SU-DHL-6 (cell line): ENCODE data around the gene HOXA6.

ENCODE experiments used
- H2AFZ ChIP-seq: fragments of 200-600 bp; sonication (generic); 2 replicates; pipeline ENCODE4 v1.6.1; 2014; ENCODE audit warnings: low read depth, mild to moderate bottlenecking, moderate library complexity, mixed read lengths, antibody characterized with exemption, low read length; ENCODE audit not compliant: severe bottlenecking
- H3F3A ChIP-seq: fragments of 200-600 bp; shearing (Covaris generic); 2 replicates; pipeline ENCODE4 v1.6.0; 2016; ENCODE audit warnings: antibody characterized with exemption, mild to moderate bottlenecking; ENCODE audit not compliant: insufficient read depth
- H3K27ac ChIP-seq: fragments of 200-600 bp; sonication (generic); 2 replicates; pipeline ENCODE4 v1.5.1; 2016; ENCODE audit warnings: low read depth, mild to moderate bottlenecking, low read length, moderate library complexity, mixed read lengths
- H3K27me3 ChIP-seq: fragments of 200-600 bp; sonication (generic), shearing (Covaris generic); 2 replicates; pipeline ENCODE4 v1.6.0; 2014; ENCODE audit warnings: mild to moderate bottlenecking, low read length
- H3K36me3 ChIP-seq: fragments of 200-600 bp; sonication (generic); 2 replicates; pipeline ENCODE4 v1.6.1; 2014; ENCODE audit warnings: mild to moderate bottlenecking, low read length, mixed read lengths
- H3K4me2 ChIP-seq: fragments of 300-600, 200-600 bp; shearing (Covaris generic), sonication (generic); 2 replicates; pipeline ENCODE4 v1.6.0; 2014; ENCODE audit warnings: low read length, low read depth, mild to moderate bottlenecking; ENCODE audit not compliant: poor library complexity, severe bottlenecking
- H3K4me3 ChIP-seq: fragments of 200-600 bp; sonication (generic); 2 replicates; pipeline ENCODE4 v1.5.1; 2014; ENCODE audit warnings: antibody characterized with exemption, low read length, mild to moderate bottlenecking, mixed read lengths; ENCODE audit not compliant: insufficient read depth, poor library complexity, severe bottlenecking
- H3K79me2 ChIP-seq: fragments of 200-600 bp; sonication (generic); 2 replicates; pipeline ENCODE4 v1.6.1; 2014; ENCODE audit warnings: mild to moderate bottlenecking, low read length, moderate library complexity; ENCODE audit not compliant: insufficient read depth
- H3K9ac ChIP-seq: fragments of 200-600 bp; sonication (generic); 2 replicates; pipeline ENCODE4 v1.7.0; 2014; ENCODE audit warnings: mild to moderate bottlenecking, low read length
- H3K9me2 ChIP-seq: fragments of 200-600 bp; sonication (generic); replicated peaks from 2 replicates; pipeline ENCODE4 v1.6.1; 2014; ENCODE audit warnings: low read length; ENCODE audit not compliant: insufficient read depth
- H3K9me3 ChIP-seq: fragments of 200-600 bp; sonication (generic); 2 replicates; pipeline ENCODE4 v1.6.1; 2014; ENCODE audit warnings: low read length, mixed read lengths; ENCODE audit not compliant: insufficient read depth
- H4K20me1 ChIP-seq: fragments of 200-600 bp; sonication (generic); 2 replicates; pipeline ENCODE4 v1.6.1; 2014; ENCODE audit warnings: low read depth, mild to moderate bottlenecking, antibody characterized with exemption, low read length, moderate library complexity, mixed read lengths
- CTCF ChIP-seq: fragments of 200-600 bp; sonication (generic); IDR thresholded peaks from one replicate; pipeline ENCODE4 v1.5.1; 2017; ENCODE audit warnings: antibody characterized with exemption, mild to moderate bottlenecking, low read length, moderate library complexity; ENCODE audit not compliant: insufficient read depth, poor library complexity, severe bottlenecking
- EZH2phosphoT487 ChIP-seq: fragments of 200-600 bp; sonication (generic), shearing (Covaris generic); conservative IDR thresholded peaks from 2 replicates; pipeline ENCODE4 v1.6.1; 2018; ENCODE audit warnings: mild to moderate bottlenecking, antibody characterized with exemption, low read length, moderate library complexity, mixed read lengths

Gene HOXA6

DNA sequence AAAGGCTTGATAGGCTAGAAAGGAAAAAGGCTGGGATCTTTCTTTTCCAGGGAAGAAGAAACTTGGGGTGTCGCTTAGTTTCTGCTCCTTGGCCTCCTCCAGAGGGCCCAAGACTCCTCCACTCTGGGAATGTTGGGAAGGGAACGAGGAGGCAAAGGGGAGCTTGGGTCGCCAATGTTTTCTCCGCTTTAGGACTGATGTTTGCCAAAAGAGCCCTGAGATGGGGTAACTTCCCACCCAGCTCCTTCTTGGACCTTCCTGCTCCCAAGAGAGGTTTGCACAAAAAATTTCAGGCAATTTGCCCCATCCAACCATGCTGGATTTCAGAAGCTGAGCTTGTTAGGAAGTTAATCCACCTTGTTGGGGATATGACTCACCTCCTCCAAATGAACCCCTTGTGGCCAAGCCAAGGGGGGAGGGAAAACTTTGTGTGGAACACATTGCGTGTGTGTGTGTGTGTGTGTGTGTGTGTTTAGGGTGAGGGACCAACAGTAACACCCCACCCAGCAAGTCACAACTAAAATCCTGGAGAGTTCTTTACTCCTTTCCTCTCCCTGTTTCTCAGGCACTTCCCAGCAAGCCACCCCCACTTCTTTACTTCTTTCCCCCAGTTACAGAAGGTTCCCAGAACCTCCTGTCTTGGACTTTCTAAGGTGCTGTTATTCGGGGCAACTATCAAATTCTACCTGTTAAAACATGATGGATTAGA, 36.4 kb downstream of the HOXA6 start:
- Histone ChIP-seq H3K4me2 (no peak overlapping the region), H3K4me3 (no peak overlapping the region), H3K27ac (no peak overlapping the region), H2AFZ (no peak overlapping the region), H3K9me3 (no peaks in the 10 kb centered on the region), H3K9me2 (no peaks in the 10 kb centered on the region), H3K9ac (no peak overlapping the region), H4K20me1 (no peaks in the 10 kb centered on the region), H3F3A (no peaks in the 10 kb centered on the region), H3K79me2 (no peaks in the 10 kb centered on the region), H3K36me3 (no peaks in the 10 kb centered on the region), H3K27me3 (no peaks in the 10 kb centered on the region)
- TF ChIP-seq CTCF (no peak), EZH2phosphoT487 (no peak)

DNA sequence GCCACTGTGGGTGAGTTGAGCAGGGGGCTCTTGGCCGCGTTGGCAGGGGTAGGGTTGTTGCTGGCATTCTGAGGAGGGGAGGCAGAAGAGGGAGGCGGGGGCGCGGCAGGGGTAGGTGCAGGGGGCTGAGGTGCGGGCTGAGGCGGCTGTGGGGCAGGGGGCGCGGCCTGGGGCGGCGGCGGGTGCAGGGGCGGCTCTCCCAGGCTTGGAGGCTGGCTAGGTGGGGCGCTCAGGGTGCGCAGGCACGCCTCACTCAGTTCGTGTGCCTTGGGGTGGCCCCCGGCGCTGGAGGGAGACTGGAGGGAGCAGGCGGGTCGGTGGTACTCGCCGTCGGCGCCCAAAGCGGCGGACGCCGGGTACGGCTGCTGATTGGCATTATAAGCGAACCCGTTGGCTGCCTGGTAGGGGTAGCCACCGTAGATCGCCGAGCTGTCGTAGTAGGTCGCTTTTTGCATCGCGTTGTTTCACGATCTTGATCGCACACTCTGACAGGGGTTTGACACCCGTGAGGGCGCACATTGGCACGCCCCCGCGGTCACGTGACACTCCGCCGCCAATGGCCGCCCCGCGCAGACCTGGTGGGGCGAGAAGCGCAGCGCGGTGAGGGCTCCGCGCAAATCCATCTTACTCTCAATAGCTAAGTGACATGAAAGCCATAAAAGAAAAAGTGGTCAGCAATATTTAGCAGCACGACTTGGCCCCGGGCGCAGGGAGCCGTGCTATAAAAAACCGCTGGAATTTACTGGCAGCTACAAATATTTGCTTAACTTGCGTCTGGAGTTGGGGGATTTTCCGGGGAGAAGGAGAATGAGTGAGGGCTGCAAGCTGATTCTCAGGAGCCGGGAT, 37.2 kb downstream of the HOXA6 start:
- H3K4me3 ChIP-seq: no peak overlapping the region
- no peaks in the 10 kb centered on the region for H3F3A ChIP-seq
- H3K9me2 ChIP-seq: no peaks in the 10 kb centered on the region
- no peaks in the 10 kb centered on the region for H3K36me3 ChIP-seq
- no peak overlapping the region for H3K27ac ChIP-seq
- H3K9ac ChIP-seq: no peak overlapping the region
- H2AFZ ChIP-seq: no peak overlapping the region
- H3K4me2 ChIP-seq: no peak overlapping the region
- no peaks in the 10 kb centered on the region for H4K20me1 ChIP-seq
- no peaks in the 10 kb centered on the region for H3K9me3 ChIP-seq
- H3K79me2 ChIP-seq: no peaks in the 10 kb centered on the region
- TF ChIP-seq CTCF: no peak
- TF ChIP-seq EZH2phosphoT487: no peak
- no peaks in the 10 kb centered on the region for H3K27me3 ChIP-seq

DNA sequence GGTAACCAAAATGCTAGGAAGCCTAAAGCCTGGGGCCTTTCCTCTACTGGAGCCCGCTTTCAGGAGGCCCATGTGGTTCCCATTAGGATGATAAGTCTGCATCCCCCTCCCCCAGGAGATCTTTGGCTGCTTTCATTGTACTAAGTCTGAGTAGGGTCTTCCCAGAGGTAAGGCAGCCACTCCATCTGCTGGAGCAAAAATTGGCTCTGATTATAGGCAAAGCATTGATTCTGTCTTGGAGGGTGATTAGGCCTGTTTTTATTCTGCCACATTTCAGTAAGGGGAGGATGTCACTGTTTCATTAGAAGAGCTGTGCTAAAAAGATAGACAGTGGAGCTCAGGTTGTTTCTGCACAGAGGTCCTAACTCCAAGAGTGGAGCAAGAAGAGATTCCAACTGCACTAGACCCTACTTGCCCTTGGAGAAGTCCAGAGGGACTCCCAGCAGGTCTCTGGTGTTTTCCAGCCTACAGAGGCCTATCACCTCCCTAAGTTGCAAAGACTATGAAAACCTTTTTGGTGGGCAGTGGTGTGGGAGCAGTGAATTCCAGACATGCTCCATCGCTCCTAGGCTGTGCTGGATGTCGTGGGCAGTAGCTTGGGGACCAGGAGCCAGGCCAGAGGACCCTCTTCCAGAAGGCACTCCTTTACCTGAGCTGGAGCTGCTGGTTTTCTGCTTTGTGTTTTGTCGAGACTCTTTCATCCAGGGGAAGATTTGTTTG, 37.9 kb downstream of the HOXA6 start:
- Histone ChIP-seq H3K9ac (no peak overlapping the region), H3K27me3 (no peaks in the 10 kb centered on the region), H3K36me3 (no peaks in the 10 kb centered on the region), H4K20me1 (no peaks in the 10 kb centered on the region), H3K9me2 (no peaks in the 10 kb centered on the region), H3K27ac (no peak overlapping the region), H3K4me2 (no peak overlapping the region), H3F3A (no peaks in the 10 kb centered on the region), H3K79me2 (no peaks in the 10 kb centered on the region), H3K9me3 (no peaks in the 10 kb centered on the region), H3K4me3 (no peak overlapping the region), H2AFZ (no peak overlapping the region)
- TF ChIP-seq CTCF (no peak), EZH2phosphoT487 (no peak)
